Neural progenitor cell (in vitro differentiated cells): ENCODE data around the gene JAM2.

ENCODE experiments used
- EZH2 ChIP-seq: fragments of 200-600 bp; sonication (generic); IDR thresholded peaks from 2 replicates; pipeline ENCODE4 v1.6.1; 2017; ENCODE audit warnings: antibody characterized with exemption, mild to moderate bottlenecking, moderate library complexity
- TF ChIP-seq, protein P1 (sequence below): fragments of 200-600 bp; sonication (generic); IDR thresholded peaks from 2 replicates; pipeline ENCODE4 v1.5.1; 2017; ENCODE audit warnings: antibody characterized with exemption, mild to moderate bottlenecking

DNA sequence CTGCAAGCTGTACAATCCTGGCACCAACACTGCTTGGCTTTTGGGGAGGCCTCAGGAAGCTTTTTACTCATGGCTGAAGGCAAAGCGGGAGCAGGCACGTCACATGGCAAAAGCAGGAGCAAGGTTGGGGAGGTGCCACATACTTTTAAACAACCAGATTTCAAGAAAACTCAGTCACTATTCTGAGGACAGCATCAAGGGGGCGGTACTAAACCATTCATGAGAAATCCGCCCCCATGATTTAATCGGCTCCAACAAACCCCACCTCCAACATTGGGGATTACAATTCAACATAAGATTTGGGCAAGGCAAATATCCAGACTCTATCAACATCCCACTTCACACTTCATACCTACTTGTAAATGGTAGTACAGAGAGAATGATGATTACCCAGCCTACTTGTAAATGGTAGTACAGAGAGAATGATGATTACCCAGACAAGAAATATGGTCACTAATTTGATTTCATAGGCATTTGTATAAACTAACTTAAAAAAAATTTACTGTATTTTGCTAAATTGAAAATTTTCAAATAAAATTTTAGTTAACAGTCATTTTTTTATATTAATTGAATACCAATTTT, 70.7 kb downstream of the JAM2 start:
- TF ChIP-seq EZH2 = no peak
- TF ChIP-seq, protein P1, sequence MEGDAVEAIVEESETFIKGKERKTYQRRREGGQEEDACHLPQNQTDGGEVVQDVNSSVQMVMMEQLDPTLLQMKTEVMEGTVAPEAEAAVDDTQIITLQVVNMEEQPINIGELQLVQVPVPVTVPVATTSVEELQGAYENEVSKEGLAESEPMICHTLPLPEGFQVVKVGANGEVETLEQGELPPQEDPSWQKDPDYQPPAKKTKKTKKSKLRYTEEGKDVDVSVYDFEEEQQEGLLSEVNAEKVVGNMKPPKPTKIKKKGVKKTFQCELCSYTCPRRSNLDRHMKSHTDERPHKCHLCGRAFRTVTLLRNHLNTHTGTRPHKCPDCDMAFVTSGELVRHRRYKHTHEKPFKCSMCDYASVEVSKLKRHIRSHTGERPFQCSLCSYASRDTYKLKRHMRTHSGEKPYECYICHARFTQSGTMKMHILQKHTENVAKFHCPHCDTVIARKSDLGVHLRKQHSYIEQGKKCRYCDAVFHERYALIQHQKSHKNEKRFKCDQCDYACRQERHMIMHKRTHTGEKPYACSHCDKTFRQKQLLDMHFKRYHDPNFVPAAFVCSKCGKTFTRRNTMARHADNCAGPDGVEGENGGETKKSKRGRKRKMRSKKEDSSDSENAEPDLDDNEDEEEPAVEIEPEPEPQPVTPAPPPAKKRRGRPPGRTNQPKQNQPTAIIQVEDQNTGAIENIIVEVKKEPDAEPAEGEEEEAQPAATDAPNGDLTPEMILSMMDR = no peak
